ENCODE data around the gene CAT.

The CAT gene

GRCh38 chr11:34458525-34458924, 19.8 kb downstream of the CAT start:
- DNase-seq (ENCODE audit: low read depth in 2 of 2, low spot score in 1 of 2): no peak

DNA sequence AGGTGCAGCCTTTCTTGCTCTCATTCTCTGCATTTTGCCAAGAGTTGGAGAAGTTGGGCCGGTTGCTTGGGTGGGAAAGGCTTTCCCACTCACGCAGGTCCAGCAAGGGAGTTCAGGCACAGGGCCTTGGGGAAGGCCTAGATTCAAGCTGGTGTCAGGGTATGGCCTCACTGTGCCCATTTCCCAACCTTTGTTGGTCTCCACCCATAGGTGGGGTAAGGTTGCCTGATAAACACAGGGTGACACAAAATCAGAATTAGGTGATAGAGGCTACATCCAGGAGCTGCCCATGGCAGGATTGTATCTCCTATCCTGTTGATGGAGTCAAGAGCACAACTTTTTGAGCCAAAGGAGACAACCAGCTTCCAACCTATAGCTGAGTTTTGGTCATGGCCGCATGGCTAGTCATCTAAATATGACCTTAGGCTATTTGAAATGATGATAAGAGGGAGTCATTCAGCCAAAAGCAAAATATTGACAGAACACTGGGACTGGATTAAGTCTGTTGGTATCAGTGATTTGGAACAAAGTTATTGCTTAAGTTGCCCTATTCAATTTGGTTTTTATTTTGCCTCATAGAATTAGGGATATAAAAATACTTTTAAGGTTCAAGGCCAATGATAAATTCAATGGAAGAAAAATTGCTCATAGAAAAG, 20.9 kb downstream of the CAT start:
- no peak for DNase-seq (ENCODE audit: low read depth in 2 of 2, low spot score in 1 of 2)

GRCh38 chr11:34460278-34460677, 21.5 kb downstream of the CAT start:
- DNase-seq (ENCODE audit: low read depth in 2 of 2, low spot score in 1 of 2): no peak

DNA sequence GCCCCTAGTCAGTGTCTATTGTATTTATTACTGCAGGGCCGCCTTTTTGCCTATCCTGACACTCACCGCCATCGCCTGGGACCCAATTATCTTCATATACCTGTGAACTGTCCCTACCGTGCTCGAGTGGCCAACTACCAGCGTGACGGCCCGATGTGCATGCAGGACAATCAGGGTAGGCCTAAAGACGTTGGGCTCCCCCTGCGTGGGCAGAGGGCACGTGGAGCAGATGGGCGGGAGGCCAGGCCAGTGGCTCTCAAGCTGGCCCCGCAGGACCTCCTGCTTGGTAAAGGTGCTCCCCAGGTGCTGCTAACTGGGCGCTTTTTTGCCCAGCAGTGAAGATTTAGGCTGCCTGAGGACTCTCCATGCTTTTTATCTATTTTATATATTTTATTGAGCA, 22.5 kb downstream of the CAT start:
- DNase-seq (ENCODE audit: low read depth in 2 of 2, low spot score in 1 of 2): no peak

- DNase-seq (ENCODE audit: low read depth in 2 of 2, low spot score in 1 of 2): no peak
Observed at GRCh38 chr11:34464591-34465051, 25.9 kb downstream of the CAT start.

GRCh38 chr11:34466802-34467488, 28.2 kb downstream of the CAT start:
- DNase-seq (ENCODE audit: low read depth in 2 of 2, low spot score in 1 of 2): no peak

- no peak for DNase-seq (ENCODE audit: low read depth in 2 of 2, low spot score in 1 of 2)
Observed at GRCh38 chr11:34468209-34468841, 29.6 kb downstream of the CAT start.

- DNase-seq (ENCODE audit: low read depth in 2 of 2, low spot score in 1 of 2): no peak
Observed at GRCh38 chr11:34473603-34474169, 35.0 kb downstream of the CAT start.

- DNase-seq (ENCODE audit: low read depth in 2 of 2, low spot score in 1 of 2): no peak
Observed at GRCh38 chr11:34475656-34476055, 36.9 kb downstream of the CAT start.

DNA sequence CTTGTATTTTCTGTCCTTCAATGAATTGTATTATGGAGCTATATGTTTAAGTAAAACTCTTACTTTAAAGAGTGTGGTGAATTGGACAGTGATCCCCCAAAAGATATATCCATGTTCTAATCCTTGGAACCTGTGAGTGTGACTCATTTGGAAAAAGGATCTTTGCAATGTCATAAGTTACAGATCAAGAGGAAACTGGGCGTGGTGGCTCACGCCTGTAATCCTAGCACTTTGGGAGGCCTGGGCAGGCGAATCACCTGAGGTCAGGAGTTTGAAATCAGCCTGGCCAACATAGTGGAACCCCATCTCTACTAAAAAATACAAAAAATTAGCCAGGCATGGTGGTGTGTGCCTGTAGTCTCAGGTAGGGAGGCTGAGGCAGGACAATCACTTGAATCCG, 38.1 kb downstream of the CAT start:
- no peak for DNase-seq (ENCODE audit: low read depth in 2 of 2, low spot score in 1 of 2)

DNA sequence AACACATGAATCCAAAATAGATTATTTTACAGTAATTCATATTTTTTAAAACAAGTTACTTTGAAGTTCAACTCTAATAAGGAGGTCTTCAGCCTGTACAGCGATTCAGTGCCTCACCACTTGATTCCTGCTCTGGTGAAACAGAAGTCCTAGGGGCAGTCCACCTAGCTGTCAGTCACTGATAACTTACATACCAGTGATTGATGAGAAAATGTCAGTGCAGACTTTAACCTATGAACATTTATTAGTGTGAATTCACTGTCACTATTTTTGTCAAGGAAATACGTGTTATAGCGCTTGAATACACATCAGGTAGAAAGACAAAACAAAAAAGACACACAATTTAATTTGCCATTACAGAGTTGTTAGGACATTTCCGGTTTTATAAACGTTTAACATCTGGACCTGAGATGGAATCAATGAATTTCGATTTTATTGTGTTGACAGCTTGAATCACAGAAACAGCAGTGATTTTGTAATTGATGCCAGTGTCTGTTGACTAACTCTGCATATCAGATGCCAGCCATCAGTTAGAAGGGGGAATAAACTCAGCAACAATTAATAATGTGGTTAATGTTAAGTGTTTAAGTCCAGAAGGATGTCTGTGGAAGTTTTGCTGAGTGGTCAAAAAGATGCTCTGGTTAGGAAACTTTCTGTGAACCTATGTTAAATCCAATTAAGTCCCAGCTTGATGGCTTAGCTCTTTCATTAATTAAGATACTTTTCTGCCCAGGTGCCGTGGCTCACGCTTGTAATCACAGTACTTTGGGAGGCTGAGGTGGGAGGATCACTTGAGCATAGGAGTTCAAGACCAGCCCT, 40.3 kb downstream of the CAT start:
- no peak for DNase-seq (ENCODE audit: low read depth in 2 of 2, low spot score in 1 of 2)

- DNase-seq (ENCODE audit: low read depth in 2 of 2, low spot score in 1 of 2): no peak
Observed at GRCh38 chr11:34480314-34480713, 41.6 kb downstream of the CAT start.

DNA sequence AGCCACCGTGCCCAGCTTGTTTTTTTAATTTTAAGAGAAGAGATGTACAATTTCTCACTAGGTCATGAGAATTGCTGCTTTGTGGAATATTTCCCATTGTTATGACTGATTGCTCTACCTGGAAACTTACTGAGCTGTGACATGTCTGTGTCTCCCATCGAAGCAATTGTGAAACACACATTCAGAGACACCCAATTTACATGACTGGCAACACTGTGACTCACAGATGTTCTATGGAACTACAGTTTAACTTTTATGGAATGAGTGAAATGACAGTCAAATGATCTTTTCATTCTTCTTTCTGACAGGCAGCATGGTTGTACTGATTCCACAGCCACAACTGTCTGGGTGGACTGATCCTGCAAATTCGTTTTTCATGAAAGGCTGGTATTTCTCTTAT, 42.6 kb downstream of the CAT start:
- DNase-seq (ENCODE audit: low read depth in 2 of 2, low spot score in 1 of 2): no peak

- DNase-seq (ENCODE audit: low read depth in 2 of 2, low spot score in 1 of 2): no peak
Observed at GRCh38 chr11:34483106-34483874, 44.6 kb downstream of the CAT start.

GRCh38 chr11:34487430-34487829, 48.7 kb downstream of the CAT start:
- DNase-seq (ENCODE audit: low read depth in 2 of 2, low spot score in 1 of 2): no peak

- no peak for DNase-seq (ENCODE audit: low read depth in 2 of 2, low spot score in 1 of 2)
Observed at GRCh38 chr11:34488855-34489557, 50.3 kb downstream of the CAT start.

- DNase-seq (ENCODE audit: low read depth in 2 of 2, low spot score in 1 of 2): no peak
Observed at GRCh38 chr11:34490304-34490703, 51.6 kb downstream of the CAT start.

GRCh38 chr11:34492806-34493414, 54.2 kb downstream of the CAT start:
- no peak for DNase-seq (ENCODE audit: low read depth in 2 of 2, low spot score in 1 of 2)

DNA sequence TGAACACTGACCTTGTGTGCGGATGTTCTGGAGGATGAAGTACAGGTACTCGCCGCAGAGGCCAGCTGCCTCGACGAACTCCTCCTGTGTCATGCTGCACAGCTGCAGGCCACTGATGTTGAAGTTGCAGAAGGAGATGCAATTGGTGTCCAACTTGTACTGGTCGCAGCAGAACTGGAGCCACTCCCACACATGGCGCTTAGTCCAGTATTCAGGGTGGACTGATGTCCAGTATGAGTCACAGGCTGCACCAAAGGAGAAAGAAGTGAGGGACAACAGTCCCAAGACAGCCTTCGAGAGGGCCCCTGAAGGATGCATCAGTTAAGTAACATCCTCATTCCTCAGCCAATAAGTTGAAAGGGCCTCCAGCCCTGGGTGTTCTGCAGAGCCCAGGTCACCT, 54.7 kb downstream of the CAT start:
- DNase-seq (ENCODE audit: low read depth in 2 of 2, low spot score in 1 of 2): no peak
